Panc1 (cell line): Measurements from ENCODE around the gene NEFH. TPM values are rescaled to one million over a fixed set of nuclear protein-coding genes. Genes with fewer than 3 reads are reported as not detected.

Source experiments
- ATAC-seq: fragments of 200-7000 bp; cut with Tn5 transposase; 2 replicates; pipeline ENCODE4 v1.9.1; 2020; ENCODE audit warnings: mild to moderate bottlenecking, moderate library complexity
- BruUV-seq: library from RNA; stranded (reverse); fragments of 400-500 nt; replicated peaks from 2 replicates; lab custom pipeline; 2021; lab: Mats Ljungman, UMichigan
- CTCF ChIA-PET: fragments of 300-600 bp; sonication (Branson Sonifier 250); formaldehyde crosslinking; loops from one replicate; lab custom pipeline; 2022; ENCODE audit warnings: antibody characterized with exemption; lab: Charles Lee
- POLR2A ChIA-PET: fragments of 300-600 bp; sonication (Branson Sonifier 250); formaldehyde crosslinking; loops from one replicate; lab custom pipeline; 2022; ENCODE audit warnings: antibody characterized with exemption; lab: Charles Lee
- DNase-seq: peaks from one replicate; pipeline ENCODE4 v3.0.0-alpha.2; 2010; ENCODE audit warnings: low read depth, low spot score
- H3K27ac ChIP-seq: 2 replicates; pipeline ENCODE4 v1.5.1; 2011; ENCODE audit warnings: mild to moderate bottlenecking, low read length, inconsistent platforms
- H3K27me3 ChIP-seq: fragments of 200-500 bp; sonication (Bioruptor generic); 2 replicates; pipeline ENCODE4 v1.6.0; 2014; ENCODE audit warnings: low read length, inconsistent platforms; ENCODE audit not compliant: control insufficient read depth, insufficient read depth
- H3K36me3 ChIP-seq: fragments of 200-500 bp; sonication (Bioruptor generic); 2 replicates; pipeline ENCODE4 v1.5.1; 2014; ENCODE audit warnings: inconsistent platforms, mild to moderate bottlenecking, low read length, moderate library complexity; ENCODE audit not compliant: control insufficient read depth, insufficient read depth
- H3K4me1 ChIP-seq: 2 replicates; pipeline ENCODE4 v1.5.1; 2011; ENCODE audit warnings: inconsistent platforms, mild to moderate bottlenecking, low read length, moderate library complexity; ENCODE audit not compliant: control insufficient read depth, insufficient read depth
- H3K4me3 ChIP-seq, 2 experiments: 2 replicates each; pipeline ENCODE4 v1.5.1; 2011 to 2012; ENCODE audit warnings: low read depth in 2 of 2, low read length in 2 of 2, mild to moderate bottlenecking in 2 of 2, inconsistent platforms in 1 of 2, moderate library complexity in 1 of 2
- H3K9me3 ChIP-seq: fragments of 200-500 bp; sonication (Bioruptor generic); 2 replicates; pipeline ENCODE4 v1.5.1; 2014; ENCODE audit warnings: low read depth, mild to moderate bottlenecking, inconsistent platforms, low read length, moderate library complexity; ENCODE audit not compliant: control insufficient read depth, insufficient read depth
- POLR2AphosphoS5 ChIP-seq: IDR thresholded peaks from 2 replicates; pipeline ENCODE4 v1.6.1; 2012; ENCODE audit warnings: mild to moderate bottlenecking, low read depth, low read length, moderate library complexity
- SIN3A ChIP-seq: IDR thresholded peaks from 2 replicates; pipeline ENCODE4 v1.6.1; 2012; ENCODE audit warnings: low read depth, mild to moderate bottlenecking, low read length, moderate library complexity, borderline replicate concordance; ENCODE audit not compliant: insufficient read depth
- TCF7L2 ChIP-seq: IDR thresholded peaks from 2 replicates; pipeline ENCODE4 v1.6.1; 2011; ENCODE audit warnings: mild to moderate bottlenecking, low read depth, low read length, inconsistent platforms
- in situ Hi-C: cut with HindIII; loops from 2 replicates; pipeline ENCODE4 v1.10.0; 2016; ENCODE audit warnings: low sequenced_read_pairs, low pct_unique_long_range_greater_than_20kb
- intact Hi-C: fragments of 100-400 bp; cut with micrococcal nuclease; formaldehyde crosslinking; loops from one replicate; pipeline ENCODE4 v1.10.0; 2022; ENCODE audit not compliant: unreplicated experiment
- total RNA-seq: library from RNA; stranded (reverse); gene quantifications from one replicate; pipeline ENCODE4 v1.2.1, GENCODE V29; 2021; ENCODE audit not compliant: unreplicated experiment
- TF ChIP-seq, protein P1 (sequence below), 2 experiments: IDR thresholded peaks; 2 replicates each; pipeline ENCODE4 v1.6.1; 2011 to 2012; ENCODE audit warnings: low read depth in 2 of 2, control low read depth in 1 of 2, low read length in 1 of 2, mild to moderate bottlenecking in 1 of 2, moderate library complexity in 1 of 2; ENCODE audit not compliant: insufficient read depth in 1 of 2
- TF ChIP-seq, protein P2 (sequence below): fragments of 450-650 bp; IDR thresholded peaks from 2 replicates; pipeline ENCODE4 v1.5.1; 2017; ENCODE audit warnings: mild to moderate bottlenecking

Gene NEFH
- total RNA-seq, 1 experiment from 2014 or later: 0.08 TPM

DNA sequence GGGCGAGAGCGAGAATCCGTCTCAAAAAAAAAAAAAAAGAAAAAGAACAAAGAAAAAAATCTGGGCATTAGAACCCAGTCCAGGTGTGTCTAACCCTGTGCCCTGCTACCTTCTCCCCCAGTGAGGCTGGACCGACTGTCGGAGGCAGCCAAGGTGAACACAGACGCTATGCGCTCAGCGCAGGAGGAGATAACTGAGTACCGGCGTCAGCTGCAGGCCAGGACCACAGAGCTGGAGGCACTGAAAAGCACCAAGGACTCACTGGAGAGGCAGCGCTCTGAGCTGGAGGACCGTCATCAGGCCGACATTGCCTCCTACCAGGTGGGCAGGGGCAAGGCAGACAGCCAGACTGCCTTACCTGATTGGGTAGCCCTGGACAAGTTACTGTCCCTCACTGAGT, 3.2 kb downstream of the NEFH start:
- in situ Hi-C loops (no loop called here), intact Hi-C loops (no loop called here)
- ChIA-PET POLR2A (interaction anchor here (0.6 to 0.7 kb wide), 2 partner anchors 9 to 18 kb away, joined by 3 to 6 read pairs; no protein-coding TSS in a partner anchor), CTCF (interaction anchor here (0.6 to 0.7 kb wide), 3 partner anchors 107 to 825 kb away, joined by 3 read pairs; no protein-coding TSS in a partner anchor)
- Histone ChIP-seq H3K4me1 (no peaks in the 10 kb centered on the region), H3K27ac (no peak overlapping the region), H3K9me3 (no peaks in the 10 kb centered on the region), H3K4me3 (no peak overlapping the region), H3K36me3 (no peaks in the 10 kb centered on the region), H3K27me3 (no peaks in the 10 kb centered on the region)
- DNase-seq (no peak), ATAC-seq (no peak)
- TF ChIP-seq, protein P1, sequence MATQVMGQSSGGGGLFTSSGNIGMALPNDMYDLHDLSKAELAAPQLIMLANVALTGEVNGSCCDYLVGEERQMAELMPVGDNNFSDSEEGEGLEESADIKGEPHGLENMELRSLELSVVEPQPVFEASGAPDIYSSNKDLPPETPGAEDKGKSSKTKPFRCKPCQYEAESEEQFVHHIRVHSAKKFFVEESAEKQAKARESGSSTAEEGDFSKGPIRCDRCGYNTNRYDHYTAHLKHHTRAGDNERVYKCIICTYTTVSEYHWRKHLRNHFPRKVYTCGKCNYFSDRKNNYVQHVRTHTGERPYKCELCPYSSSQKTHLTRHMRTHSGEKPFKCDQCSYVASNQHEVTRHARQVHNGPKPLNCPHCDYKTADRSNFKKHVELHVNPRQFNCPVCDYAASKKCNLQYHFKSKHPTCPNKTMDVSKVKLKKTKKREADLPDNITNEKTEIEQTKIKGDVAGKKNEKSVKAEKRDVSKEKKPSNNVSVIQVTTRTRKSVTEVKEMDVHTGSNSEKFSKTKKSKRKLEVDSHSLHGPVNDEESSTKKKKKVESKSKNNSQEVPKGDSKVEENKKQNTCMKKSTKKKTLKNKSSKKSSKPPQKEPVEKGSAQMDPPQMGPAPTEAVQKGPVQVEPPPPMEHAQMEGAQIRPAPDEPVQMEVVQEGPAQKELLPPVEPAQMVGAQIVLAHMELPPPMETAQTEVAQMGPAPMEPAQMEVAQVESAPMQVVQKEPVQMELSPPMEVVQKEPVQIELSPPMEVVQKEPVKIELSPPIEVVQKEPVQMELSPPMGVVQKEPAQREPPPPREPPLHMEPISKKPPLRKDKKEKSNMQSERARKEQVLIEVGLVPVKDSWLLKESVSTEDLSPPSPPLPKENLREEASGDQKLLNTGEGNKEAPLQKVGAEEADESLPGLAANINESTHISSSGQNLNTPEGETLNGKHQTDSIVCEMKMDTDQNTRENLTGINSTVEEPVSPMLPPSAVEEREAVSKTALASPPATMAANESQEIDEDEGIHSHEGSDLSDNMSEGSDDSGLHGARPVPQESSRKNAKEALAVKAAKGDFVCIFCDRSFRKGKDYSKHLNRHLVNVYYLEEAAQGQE (IDR thresholded peaks at IDR 0.05; ENCODE audit: insufficient read depth in 1 of 2, low read depth in 2 of 2, low read length in 1 of 2): no peak
- TF ChIP-seq TCF7L2 (no peak), POLR2AphosphoS5 (no peak), SIN3A (no peak)
- TF ChIP-seq, protein P2, sequence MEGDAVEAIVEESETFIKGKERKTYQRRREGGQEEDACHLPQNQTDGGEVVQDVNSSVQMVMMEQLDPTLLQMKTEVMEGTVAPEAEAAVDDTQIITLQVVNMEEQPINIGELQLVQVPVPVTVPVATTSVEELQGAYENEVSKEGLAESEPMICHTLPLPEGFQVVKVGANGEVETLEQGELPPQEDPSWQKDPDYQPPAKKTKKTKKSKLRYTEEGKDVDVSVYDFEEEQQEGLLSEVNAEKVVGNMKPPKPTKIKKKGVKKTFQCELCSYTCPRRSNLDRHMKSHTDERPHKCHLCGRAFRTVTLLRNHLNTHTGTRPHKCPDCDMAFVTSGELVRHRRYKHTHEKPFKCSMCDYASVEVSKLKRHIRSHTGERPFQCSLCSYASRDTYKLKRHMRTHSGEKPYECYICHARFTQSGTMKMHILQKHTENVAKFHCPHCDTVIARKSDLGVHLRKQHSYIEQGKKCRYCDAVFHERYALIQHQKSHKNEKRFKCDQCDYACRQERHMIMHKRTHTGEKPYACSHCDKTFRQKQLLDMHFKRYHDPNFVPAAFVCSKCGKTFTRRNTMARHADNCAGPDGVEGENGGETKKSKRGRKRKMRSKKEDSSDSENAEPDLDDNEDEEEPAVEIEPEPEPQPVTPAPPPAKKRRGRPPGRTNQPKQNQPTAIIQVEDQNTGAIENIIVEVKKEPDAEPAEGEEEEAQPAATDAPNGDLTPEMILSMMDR: no peak
- BruUV-seq: no TSS peak

DNA sequence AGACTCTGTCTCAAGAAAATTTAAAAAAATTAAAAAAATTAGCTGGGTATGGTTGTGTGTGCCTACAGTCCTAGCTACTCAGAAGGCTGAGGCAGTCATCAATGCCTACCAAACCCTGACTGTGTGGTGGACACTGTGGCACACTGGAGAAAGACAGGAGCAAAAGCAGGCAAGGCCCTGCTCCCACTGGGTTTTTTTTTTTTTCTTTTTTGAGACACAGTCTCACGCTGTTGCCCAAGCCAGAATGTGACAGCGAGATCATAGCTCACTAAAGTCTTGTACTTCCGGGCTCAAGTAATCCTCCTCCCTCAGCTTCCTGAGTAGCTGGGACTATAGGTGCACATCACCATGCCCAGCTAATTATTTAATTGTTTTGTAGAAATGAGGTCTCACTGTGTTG, 4.6 kb downstream of the NEFH start:
- no peak for DNase-seq
- POLR2A ChIA-PET: interaction anchor here (0.6 kb wide), 1 partner anchor 57 kb away, joined by 7 read pairs; no protein-coding TSS in a partner anchor
- BruUV-seq: no TSS peak
- no peak overlapping the region for H3K4me3 ChIP-seq
- ATAC-seq: no peak
- intact Hi-C loops: no loop called here
- in situ Hi-C loops: no loop called here
- TF ChIP-seq TCF7L2: no peak
- TF ChIP-seq, protein P2: no peak
- TF ChIP-seq POLR2AphosphoS5: no peak
- no peak for TF ChIP-seq SIN3A
- TF ChIP-seq, protein P1 (IDR thresholded peaks at IDR 0.05; ENCODE audit: insufficient read depth in 1 of 2, low read depth in 2 of 2, low read length in 1 of 2): no peak
- H3K4me1 ChIP-seq: no peaks in the 10 kb centered on the region
- no peaks in the 10 kb centered on the region for H3K27me3 ChIP-seq
- H3K27ac ChIP-seq: no peak overlapping the region
- no peaks in the 10 kb centered on the region for H3K9me3 ChIP-seq
- CTCF ChIA-PET: interaction anchor here (0.7 kb wide), 1 partner anchor 12 kb away, joined by 5 read pairs; no protein-coding TSS in a partner anchor
- H3K36me3 ChIP-seq: no peaks in the 10 kb centered on the region
